ENCODE results near the gene VAX1. TPM values are rescaled to one million over a fixed set of nuclear protein-coding genes. Genes with fewer than 3 reads are reported as not detected.

VAX1 gene
- polyA plus RNA-seq, 1 of the 3 experiments (the other 2 are of a cell fraction): not detected

GRCh38 chr10:117140525-117140902 is 2.4 kb upstream of the VAX1 start:
- Histone ChIP-seq H3K27me3 (ENCODE audit: insufficient read depth) (peaks cover 78% of the 10 kb centered on the region), H3K4me2 (no peak overlapping the region), H4K20me1 (ENCODE audit: insufficient read depth) (no peaks in the 10 kb centered on the region), H3K9me2 (no peaks in the 10 kb centered on the region), H3K4me3 (ENCODE audit: low read depth in 2 of 2, low read length in 1 of 2) (no peak overlapping the region), H3K4me1 (ENCODE audit: control insufficient read depth in 1 of 2, insufficient read depth in 2 of 2, low read depth in 1 of 2, low read length in 1 of 2) (peaks cover 0 to 2% of the 10 kb centered on the region in 2 experiments; a peak in 1 of 4 replicates), H3K27ac (ENCODE audit: low read depth in 2 of 2, low read length in 1 of 2) (no peak overlapping the region), H3K9me3 (no peaks in the 10 kb centered on the region), H3K36me3 (replicated peaks in 1 of 2; ENCODE audit: control insufficient read depth in 1 of 2, insufficient read depth in 2 of 2, low read length in 1 of 2) (no peaks in the 10 kb centered on the region), H2AFZ (ENCODE audit: low read depth) (no peak overlapping the region), H3F3A (replicated peaks; ENCODE audit: insufficient read depth) (no peaks in the 10 kb centered on the region), H3K9ac (no peak overlapping the region), H3K79me2 (ENCODE audit: insufficient read depth) (no peaks in the 10 kb centered on the region)
- TF ChIP-seq, protein P1, sequence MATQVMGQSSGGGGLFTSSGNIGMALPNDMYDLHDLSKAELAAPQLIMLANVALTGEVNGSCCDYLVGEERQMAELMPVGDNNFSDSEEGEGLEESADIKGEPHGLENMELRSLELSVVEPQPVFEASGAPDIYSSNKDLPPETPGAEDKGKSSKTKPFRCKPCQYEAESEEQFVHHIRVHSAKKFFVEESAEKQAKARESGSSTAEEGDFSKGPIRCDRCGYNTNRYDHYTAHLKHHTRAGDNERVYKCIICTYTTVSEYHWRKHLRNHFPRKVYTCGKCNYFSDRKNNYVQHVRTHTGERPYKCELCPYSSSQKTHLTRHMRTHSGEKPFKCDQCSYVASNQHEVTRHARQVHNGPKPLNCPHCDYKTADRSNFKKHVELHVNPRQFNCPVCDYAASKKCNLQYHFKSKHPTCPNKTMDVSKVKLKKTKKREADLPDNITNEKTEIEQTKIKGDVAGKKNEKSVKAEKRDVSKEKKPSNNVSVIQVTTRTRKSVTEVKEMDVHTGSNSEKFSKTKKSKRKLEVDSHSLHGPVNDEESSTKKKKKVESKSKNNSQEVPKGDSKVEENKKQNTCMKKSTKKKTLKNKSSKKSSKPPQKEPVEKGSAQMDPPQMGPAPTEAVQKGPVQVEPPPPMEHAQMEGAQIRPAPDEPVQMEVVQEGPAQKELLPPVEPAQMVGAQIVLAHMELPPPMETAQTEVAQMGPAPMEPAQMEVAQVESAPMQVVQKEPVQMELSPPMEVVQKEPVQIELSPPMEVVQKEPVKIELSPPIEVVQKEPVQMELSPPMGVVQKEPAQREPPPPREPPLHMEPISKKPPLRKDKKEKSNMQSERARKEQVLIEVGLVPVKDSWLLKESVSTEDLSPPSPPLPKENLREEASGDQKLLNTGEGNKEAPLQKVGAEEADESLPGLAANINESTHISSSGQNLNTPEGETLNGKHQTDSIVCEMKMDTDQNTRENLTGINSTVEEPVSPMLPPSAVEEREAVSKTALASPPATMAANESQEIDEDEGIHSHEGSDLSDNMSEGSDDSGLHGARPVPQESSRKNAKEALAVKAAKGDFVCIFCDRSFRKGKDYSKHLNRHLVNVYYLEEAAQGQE (IDR thresholded peaks at IDR 0.05; ENCODE audit: low read depth, low read length): no peak
- TF ChIP-seq RFX5 (IDR thresholded peaks at IDR 0.05; ENCODE audit: low read length) (no peak), CHD2 (IDR thresholded peaks at IDR 0.05; ENCODE audit: low read length, partially characterized antibody) (no peak), EP300 (IDR thresholded peaks at IDR 0.05; ENCODE audit: borderline replicate concordance in 1 of 2, low read depth in 1 of 2, low read length in 1 of 2) (no peak), RCOR1 (IDR thresholded peaks at IDR 0.05; ENCODE audit: low read length) (no peak), EZH2phosphoT487 (IDR thresholded peaks at IDR 0.05; ENCODE audit: borderline replicate concordance, low read depth) (no peak), RAD21 (IDR thresholded peaks at IDR 0.05; ENCODE audit: low read length) (no peak), MXI1 (IDR thresholded peaks at IDR 0.05; ENCODE audit: low read depth, low read length) (no peak), TAF1 (IDR thresholded peaks at IDR 0.05; ENCODE audit: borderline replicate concordance, low read depth, low read length) (no peak), FOSL2 (IDR thresholded peaks at IDR 0.05; ENCODE audit: borderline replicate concordance, low read depth) (no peak), JUND (IDR thresholded peaks at IDR 0.05) (no peak)
- TF ChIP-seq, protein P2, sequence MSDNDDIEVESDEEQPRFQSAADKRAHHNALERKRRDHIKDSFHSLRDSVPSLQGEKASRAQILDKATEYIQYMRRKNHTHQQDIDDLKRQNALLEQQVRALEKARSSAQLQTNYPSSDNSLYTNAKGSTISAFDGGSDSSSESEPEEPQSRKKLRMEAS (IDR thresholded peaks at IDR 0.05; ENCODE audit: low read depth): no peak
- TF ChIP-seq, protein P3, sequence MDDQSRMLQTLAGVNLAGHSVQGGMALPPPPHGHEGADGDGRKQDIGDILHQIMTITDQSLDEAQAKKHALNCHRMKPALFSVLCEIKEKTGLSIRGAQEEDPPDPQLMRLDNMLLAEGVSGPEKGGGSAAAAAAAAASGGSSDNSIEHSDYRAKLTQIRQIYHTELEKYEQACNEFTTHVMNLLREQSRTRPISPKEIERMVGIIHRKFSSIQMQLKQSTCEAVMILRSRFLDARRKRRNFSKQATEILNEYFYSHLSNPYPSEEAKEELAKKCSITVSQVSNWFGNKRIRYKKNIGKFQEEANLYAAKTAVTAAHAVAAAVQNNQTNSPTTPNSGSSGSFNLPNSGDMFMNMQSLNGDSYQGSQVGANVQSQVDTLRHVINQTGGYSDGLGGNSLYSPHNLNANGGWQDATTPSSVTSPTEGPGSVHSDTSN (IDR thresholded peaks at IDR 0.05): no peak
- ChIA-PET CTCF (interaction anchor here (1.0 to 2.7 kb wide), 6 partner anchors 9 to 343 kb away, joined by 3 to 12 read pairs (median 6); no protein-coding TSS in a partner anchor), POLR2A (no interaction called here)
- DNase-seq: no peak
- 28% methylated on average over 11 of the region's 23 CpGs for WGBS (ENCODE audit: low lambda C conversion rate)

All from SK-N-SH (cell line).